HG03342 (cell line): Measurements from ENCODE around the gene KRTAP11-1.

Experiments used
- ATAC-seq: cut with Tn5 transposase; IDR thresholded peaks from one replicate; pipeline ENCODE4 v1.9.1; 2021; ENCODE audit warnings: mild to moderate bottlenecking, moderate library complexity; ENCODE audit not compliant: unreplicated experiment

KRTAP11-1 gene

DNA sequence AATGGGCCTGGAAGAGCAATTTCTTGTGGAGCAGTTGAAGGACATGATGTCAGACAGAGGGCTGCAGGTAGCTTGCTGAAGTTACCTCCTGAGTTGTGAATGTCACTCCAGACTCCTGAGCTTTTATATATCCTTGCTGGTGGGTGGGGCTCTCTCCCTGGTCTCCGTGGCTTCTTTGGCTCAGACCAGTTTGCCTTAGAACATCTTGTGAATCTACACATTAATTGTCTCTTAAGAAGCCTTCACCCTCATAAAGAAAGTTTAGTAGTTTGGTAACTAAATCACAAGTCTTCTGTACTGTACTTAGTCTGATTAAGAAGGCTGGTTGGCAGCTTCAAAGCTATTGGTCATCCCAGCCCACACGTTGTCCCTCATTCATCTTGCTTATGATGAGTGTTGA lies at the start of gene KRTAP11-1:
Gene KRTAP11-1, minus strand, starts transcription at position 101 of the 400 bp plus-strand sequence. Its CDS starts 56 bp downstream, at position 45.
- no peak for ATAC-seq

DNA sequence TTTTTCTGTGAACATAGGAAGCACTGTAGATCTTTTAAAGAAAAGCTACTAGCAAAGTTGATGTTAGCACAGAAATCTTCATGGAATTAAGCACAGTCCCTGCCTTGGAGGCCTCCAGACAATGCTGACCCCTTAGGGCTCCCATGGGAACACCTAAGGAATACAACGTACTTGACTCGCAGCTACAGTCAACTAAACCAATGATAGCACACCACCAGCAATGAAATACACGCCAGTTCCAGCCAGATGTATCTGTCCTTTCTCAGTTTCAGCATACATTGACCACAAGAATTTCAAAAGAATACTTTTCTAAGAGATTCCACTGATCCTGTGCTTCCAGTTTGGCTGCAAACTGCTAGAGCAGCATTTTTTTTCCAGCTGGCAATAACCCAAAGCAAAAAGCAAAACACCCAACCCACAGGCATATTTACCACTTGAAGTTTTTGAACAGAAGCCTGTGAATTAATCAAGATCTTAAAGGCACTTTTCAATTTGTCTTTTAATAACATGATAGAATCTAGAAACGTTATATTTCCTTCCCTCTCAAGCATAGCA lies 42.8 kb upstream of the KRTAP11-1 start:
- ATAC-seq = no peak

DNA sequence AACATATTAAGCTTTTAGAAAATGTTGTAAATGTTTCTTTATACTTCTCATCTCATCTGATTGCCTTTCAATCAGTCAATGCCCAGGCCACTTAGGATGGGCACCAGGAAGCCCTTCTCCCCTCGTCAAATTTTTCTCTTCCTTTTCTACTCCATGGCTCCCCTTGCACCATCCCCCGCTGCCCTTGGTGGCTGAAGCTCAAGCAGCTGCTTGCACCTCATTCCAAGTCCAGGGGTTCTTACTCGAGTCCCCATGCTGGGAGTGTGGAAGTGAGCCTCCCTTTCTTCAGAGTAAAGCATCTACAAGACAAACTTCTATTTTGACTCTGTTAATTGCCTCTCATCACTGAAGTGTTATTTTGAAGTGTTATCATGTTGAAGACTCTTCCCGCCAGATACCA lies 39.7 kb upstream of the KRTAP11-1 start:
- no peak for ATAC-seq

- ATAC-seq = no peak
Observed at GRCh38 chr21:30917557-30917956, 36.2 kb upstream of the KRTAP11-1 start.

GRCh38 chr21:30900881-30901280 lies 19.5 kb upstream of the KRTAP11-1 start:
- no peak for ATAC-seq

GRCh38 chr21:30882866-30883597 lies 1.7 kb upstream of the KRTAP11-1 start:
- no peak for ATAC-seq

GRCh38 chr21:30880914-30881313 lies 466 bp downstream of the KRTAP11-1 start:
- no peak for ATAC-seq

DNA sequence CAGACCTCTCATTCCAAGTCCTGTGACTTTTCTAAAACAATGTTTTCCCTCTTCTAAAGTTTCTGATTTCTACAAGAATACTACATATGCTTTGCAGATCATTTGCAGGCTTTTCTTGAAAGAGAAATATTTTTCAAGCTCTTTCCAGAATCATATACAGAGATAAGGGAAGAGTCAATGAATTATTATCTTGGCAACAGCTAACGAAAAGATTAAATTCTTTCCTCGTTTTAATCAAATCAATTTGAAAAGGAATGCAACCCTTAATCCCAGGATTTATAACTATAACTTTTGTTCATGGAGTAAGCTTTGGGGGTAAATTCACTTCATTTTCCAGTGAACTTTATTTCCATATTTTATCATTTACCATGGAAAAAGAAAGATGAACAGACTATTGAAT lies 6.9 kb downstream of the KRTAP11-1 start:
- no peak for ATAC-seq

DNA sequence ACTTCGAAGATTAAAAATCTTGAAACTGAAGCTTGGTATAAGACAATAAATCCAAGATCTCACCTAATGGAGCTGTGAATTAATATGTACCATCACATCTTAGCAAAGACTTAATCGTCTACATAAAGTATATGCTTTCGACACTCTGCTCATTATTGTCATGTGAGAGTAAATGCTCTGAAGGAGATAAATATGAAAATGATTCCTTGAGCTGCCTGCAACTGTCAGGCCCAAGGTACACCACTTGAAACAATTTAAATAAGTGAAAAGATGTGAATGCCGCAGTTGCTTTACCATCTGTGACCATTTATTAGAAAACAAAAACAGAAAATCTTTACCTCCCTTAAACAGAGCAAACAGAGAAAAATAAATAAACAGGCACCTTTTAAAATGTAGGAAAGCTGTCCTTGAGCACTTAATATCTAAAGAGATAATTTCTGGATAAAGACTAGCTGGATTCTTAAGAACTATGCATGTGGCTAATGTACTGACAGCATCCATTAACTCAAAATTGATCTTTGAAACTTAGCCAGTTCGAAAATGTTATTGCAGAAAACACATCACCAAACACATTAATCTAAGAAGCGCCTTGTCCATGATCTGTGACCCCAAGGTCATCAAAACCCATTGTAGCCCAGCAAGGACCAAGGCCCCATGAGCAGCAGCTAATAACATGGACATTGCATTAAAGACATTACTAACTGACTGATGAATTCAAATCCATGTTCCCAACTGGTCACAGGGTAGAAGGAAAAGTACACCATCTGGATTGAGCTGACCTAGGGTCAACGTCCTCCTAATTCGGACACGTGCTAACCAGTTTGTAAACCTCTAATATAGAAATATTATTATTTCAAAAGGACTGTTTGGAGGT lies 33.5 kb downstream of the KRTAP11-1 start:
- ATAC-seq = no peak

GRCh38 chr21:30842990-30843389 lies 38.4 kb downstream of the KRTAP11-1 start:
- ATAC-seq = no peak

- no peak for ATAC-seq
Observed at GRCh38 chr21:30839304-30839703, 42.1 kb downstream of the KRTAP11-1 start.

- ATAC-seq = no peak
Observed at GRCh38 chr21:30838536-30838935, 42.8 kb downstream of the KRTAP11-1 start.

DNA sequence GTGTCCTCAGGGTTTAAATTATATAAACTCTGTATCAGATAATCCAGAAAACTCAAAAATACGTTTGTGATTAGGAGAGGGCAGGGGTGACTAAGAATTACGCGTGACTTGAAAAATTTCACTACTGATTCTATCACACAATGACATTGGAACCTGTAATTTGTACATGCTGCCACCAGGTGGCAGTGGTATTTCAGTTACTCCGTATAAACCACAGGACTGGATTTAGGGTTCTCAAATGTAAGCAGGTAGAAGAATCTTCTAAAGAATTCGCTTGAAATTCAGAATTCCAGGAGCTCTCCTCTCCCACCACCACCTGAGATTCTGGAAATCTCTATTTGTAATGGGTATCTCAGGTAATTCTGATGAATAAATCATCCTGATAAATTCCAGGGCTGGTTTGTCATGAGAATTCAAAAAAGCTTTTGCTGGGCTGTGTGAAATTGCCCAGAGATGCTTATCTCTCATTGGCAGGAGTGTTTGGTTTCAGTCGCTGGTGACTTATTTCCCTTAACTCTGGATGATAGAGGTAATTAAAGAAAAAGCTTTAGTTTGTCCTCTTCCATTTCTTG lies 50.1 kb downstream of the KRTAP11-1 start:
- no peak for ATAC-seq
